ENCODE results near the gene NIPAL3. TPM values are rescaled to one million over a fixed set of nuclear protein-coding genes. Genes with fewer than 3 reads are reported as not detected.
"Not testable (repeated sequence)": the region's sequence is repeated elsewhere in the genome, so short reads cannot be mapped to it uniquely, and the experiment has no call there.

Gene NIPAL3
- total RNA-seq, 1 donor from 2014 or later, result 13.1 TPM

DNA sequence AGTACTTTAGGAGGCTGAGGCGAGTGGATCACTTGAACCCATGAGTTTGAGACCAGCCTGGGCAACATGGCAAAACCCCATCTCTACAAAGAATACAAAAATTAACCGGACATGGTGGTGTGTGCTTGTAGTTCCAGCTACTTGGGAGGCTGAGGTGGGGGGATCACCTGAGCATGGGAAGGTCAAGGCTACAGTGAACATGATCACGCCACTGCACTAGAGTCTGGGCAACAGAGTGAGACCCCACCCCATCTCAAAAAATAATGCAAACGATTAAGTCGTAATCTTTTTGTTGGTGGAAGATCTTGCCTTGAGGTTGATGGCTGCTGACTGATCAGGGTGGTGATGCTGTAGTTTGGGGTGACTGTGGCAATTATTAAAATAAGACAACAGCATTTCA, 93.3 kb downstream of the NIPAL3 start:
- DNase-seq (ENCODE audit: low spot score, unreplicated experiment), result no peak
- no peaks in the 10 kb centered on the region for H3K27me3 Mint-ChIP-seq
- peaks cover 37% of the 10 kb centered on the region for H3K4me1 Mint-ChIP-seq (ENCODE audit: low read depth)
- no peak overlapping the region for H3K4me3 Mint-ChIP-seq (ENCODE audit: low read depth)
- H3K9me3 Mint-ChIP-seq (ENCODE audit: low read depth), result peaks cover 5% of the 10 kb centered on the region
- no peak overlapping the region for H3K27ac Mint-ChIP-seq
- H3K36me3 Mint-ChIP-seq (ENCODE audit: insufficient read depth), result peaks cover 11% of the 10 kb centered on the region
- TF ChIP-seq, protein P1, sequence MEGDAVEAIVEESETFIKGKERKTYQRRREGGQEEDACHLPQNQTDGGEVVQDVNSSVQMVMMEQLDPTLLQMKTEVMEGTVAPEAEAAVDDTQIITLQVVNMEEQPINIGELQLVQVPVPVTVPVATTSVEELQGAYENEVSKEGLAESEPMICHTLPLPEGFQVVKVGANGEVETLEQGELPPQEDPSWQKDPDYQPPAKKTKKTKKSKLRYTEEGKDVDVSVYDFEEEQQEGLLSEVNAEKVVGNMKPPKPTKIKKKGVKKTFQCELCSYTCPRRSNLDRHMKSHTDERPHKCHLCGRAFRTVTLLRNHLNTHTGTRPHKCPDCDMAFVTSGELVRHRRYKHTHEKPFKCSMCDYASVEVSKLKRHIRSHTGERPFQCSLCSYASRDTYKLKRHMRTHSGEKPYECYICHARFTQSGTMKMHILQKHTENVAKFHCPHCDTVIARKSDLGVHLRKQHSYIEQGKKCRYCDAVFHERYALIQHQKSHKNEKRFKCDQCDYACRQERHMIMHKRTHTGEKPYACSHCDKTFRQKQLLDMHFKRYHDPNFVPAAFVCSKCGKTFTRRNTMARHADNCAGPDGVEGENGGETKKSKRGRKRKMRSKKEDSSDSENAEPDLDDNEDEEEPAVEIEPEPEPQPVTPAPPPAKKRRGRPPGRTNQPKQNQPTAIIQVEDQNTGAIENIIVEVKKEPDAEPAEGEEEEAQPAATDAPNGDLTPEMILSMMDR (IDR thresholded peaks at IDR 0.05; ENCODE audit: unreplicated experiment), result no peak

DNA sequence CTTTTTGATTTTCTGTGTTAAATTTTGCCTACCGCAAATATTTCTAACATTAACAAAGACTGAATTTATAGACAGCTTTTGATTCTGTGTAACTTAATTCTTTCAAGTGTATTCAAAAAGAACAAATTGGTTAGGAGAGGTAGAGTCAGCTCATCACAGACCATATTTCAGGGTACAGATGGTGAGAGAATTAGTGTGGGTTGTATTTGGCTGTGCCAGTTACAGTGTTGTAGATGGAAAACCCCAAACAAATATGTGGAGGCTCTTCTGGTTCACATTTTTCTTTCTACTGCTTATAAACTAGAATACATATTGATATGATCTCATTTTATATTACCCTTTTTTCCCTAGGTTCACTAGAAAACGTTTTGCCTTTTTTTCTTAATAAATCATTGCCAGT, 98.1 kb downstream of the NIPAL3 start:
- H3K27me3 Mint-ChIP-seq, result no peaks in the 10 kb centered on the region
- peaks cover 5% of the 10 kb centered on the region for H3K9me3 Mint-ChIP-seq (ENCODE audit: low read depth)
- H3K4me3 Mint-ChIP-seq (ENCODE audit: low read depth), result no peak overlapping the region
- no peak for DNase-seq (ENCODE audit: low spot score, unreplicated experiment)
- peaks cover 9% of the 10 kb centered on the region for H3K36me3 Mint-ChIP-seq (ENCODE audit: insufficient read depth)
- TF ChIP-seq, protein P1 (IDR thresholded peaks at IDR 0.05; ENCODE audit: unreplicated experiment), result no peak
- H3K4me1 Mint-ChIP-seq (ENCODE audit: low read depth), result peaks cover 2% of the 10 kb centered on the region
- no peak overlapping the region for H3K27ac Mint-ChIP-seq

DNA sequence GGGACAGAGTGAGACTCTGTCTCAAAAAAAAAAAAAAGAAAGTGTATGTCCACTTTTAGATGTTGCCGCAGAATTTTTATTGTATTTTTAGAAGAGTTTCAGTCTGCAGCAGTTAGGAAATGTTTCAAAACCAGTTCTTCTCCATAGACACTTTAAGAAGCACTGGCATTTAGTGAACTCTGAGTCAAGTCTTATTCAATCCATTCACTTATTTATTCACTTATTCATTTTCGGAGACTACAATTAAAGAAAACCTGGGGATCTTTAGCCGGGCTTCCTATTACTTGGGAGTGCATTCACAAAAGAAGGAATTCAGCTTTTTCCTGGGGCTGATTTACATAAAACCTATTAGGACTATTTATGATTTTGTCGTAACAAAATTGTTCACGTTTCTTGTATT, 99.3 kb downstream of the NIPAL3 start:
- peaks cover 2% of the 10 kb centered on the region for H3K4me1 Mint-ChIP-seq (ENCODE audit: low read depth)

DNA sequence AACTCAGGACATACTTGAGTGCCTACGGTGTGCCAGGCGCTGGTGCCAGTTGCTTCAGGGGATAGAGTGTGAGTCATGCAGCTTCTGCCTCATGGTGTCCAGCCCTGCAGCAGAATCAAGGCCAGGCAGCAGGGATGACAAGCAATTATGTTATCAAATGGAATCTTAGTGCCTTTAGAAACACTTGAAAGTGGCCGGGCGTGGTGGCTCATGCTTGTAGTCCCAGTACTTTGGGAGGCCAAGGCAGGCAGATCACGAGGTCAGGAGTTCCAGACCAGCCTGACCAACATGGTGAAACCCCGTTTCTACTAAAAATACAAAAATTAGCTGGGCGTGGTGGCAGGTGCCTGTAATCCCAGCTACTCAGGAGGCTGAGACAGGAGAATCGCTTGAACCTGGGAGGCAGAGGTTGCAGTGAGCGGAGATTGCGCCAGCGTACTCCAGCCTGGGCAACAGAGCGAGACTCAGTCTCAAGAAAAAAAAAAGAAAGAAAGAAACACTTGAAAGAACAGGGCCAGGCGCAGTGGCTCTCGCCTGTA, 100.1 kb downstream of the NIPAL3 start:
- H3K4me1 Mint-ChIP-seq (ENCODE audit: low read depth); DNase-seq (ENCODE audit: low spot score, unreplicated experiment); H3K27me3 Mint-ChIP-seq; H3K36me3 Mint-ChIP-seq (ENCODE audit: insufficient read depth); H3K4me3 Mint-ChIP-seq (ENCODE audit: low read depth); H3K9me3 Mint-ChIP-seq (ENCODE audit: low read depth): not testable (repeated sequence)
- H3K27ac Mint-ChIP-seq, result peak overlapping the region; percentile 2

More for the DNA sequence above, 99.3 kb downstream of the NIPAL3 start:
- Mint-ChIP-seq H3K9me3 (ENCODE audit: low read depth) (no peaks in the 10 kb centered on the region), H3K27ac (no peak overlapping the region), H3K27me3 (no peaks in the 10 kb centered on the region), H3K36me3 (ENCODE audit: insufficient read depth) (peaks cover 2% of the 10 kb centered on the region), H3K4me3 (ENCODE audit: low read depth) (no peak overlapping the region)
- TF ChIP-seq, protein P1 (IDR thresholded peaks at IDR 0.05; ENCODE audit: unreplicated experiment), result no peak
- no peak for DNase-seq (ENCODE audit: low spot score, unreplicated experiment)

DNA sequence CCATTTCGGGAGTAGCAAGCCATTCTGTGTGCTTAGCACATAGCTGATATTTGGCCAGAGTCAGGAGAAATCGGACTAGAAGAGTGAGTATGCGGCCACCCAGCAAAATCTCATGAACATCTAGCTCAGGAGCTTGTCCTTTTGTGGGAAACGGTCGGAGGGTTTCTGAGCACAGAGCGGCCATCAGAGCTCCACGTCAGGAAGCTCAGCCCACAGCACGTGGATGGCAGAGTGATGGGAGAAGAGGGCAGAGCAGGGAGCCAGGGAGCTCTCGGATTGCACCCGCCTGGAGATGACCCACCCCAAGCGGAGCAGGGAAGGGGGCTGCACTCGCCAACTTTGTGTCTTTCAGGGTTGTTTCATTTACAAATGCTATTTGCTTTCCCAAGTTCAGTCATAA, 100.9 kb downstream of the NIPAL3 start:
- Mint-ChIP-seq H3K9me3 (ENCODE audit: low read depth) (peaks cover 4% of the 10 kb centered on the region), H3K27me3 (no peaks in the 10 kb centered on the region), H3K4me3 (ENCODE audit: low read depth) (no peak overlapping the region), H3K27ac (no peak overlapping the region), H3K36me3 (ENCODE audit: insufficient read depth) (peaks cover 4% of the 10 kb centered on the region), H3K4me1 (ENCODE audit: low read depth) (peaks cover 2% of the 10 kb centered on the region)
- no peak for DNase-seq (ENCODE audit: low spot score, unreplicated experiment)
- TF ChIP-seq, protein P1 (IDR thresholded peaks at IDR 0.05; ENCODE audit: unreplicated experiment), result no peak

DNA sequence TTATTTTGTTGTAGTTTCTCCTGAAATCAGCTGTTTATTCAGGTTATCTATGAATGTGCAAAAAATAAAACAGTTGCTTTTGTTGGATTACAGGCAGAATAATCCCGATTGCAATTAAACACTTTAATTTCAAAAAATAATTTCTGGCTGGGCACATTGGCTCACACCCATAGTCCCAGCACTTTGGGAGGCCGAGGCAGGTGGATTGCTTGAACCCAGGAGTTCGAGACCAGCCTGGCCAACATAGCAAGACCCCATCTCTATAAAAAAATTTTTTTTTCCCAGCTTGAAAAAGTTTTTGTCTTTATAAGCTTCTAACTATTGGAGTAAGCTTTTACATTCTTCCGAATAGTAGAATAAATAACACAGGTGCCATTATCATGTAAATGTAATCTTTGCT, 102.3 kb downstream of the NIPAL3 start:
- H3K4me1 Mint-ChIP-seq (ENCODE audit: low read depth), result peaks cover 2% of the 10 kb centered on the region
- H3K27ac Mint-ChIP-seq, result no peak overlapping the region
- no peaks in the 10 kb centered on the region for H3K27me3 Mint-ChIP-seq
- TF ChIP-seq, protein P1 (IDR thresholded peaks at IDR 0.05; ENCODE audit: unreplicated experiment), result no peak
- peaks cover 4% of the 10 kb centered on the region for H3K9me3 Mint-ChIP-seq (ENCODE audit: low read depth)
- H3K4me3 Mint-ChIP-seq (ENCODE audit: low read depth), result no peak overlapping the region
- H3K36me3 Mint-ChIP-seq (ENCODE audit: insufficient read depth), result peaks cover 4% of the 10 kb centered on the region
- no peak for DNase-seq (ENCODE audit: low spot score, unreplicated experiment)

DNA sequence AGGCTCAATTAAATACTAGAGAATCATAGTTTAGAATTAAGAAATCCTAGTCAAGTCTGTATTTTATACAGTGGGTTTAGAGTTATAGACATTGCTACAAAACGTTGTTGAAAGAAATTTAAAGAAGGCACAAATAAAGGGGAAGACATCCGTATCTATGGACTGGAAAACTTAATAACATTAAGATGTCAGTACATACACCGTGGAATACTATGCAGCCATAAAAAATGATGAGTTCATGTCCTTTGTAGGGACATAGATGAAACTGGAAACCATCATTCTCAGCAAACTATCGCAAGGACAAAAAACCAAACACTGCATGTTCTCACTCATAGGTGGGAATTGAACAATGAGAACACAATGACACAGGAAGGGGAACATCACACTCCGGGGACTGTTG, 104.7 kb downstream of the NIPAL3 start:
- not testable (repeated sequence) for H3K27ac Mint-ChIP-seq; H3K9me3 Mint-ChIP-seq (ENCODE audit: low read depth); DNase-seq (ENCODE audit: low spot score, unreplicated experiment)

More for the DNA sequence above, 104.7 kb downstream of the NIPAL3 start:
- not testable (repeated sequence) for H3K4me1 Mint-ChIP-seq (ENCODE audit: low read depth); H3K27me3 Mint-ChIP-seq; H3K4me3 Mint-ChIP-seq (ENCODE audit: low read depth); H3K36me3 Mint-ChIP-seq (ENCODE audit: insufficient read depth)
